Epithelial cell of esophagus (primary cell): ENCODE data around the gene CHCHD3.
A peak's percentile ranks its signal among the peaks of the same experiment; 100 is the strongest.

Experiments
- DNase-seq: peaks from one replicate; pipeline ENCODE4 v3.0.0; 2010; ENCODE audit warnings: low read depth
- H3K4me3 ChIP-seq: 2 replicates; pipeline ENCODE4 v1.5.1; 2011; ENCODE audit warnings: mild to moderate bottlenecking, low read length, control low read depth
- CTCF ChIP-seq: IDR thresholded peaks from 2 replicates; pipeline ENCODE4 v1.5.1; 2011; ENCODE audit warnings: low read depth, mild to moderate bottlenecking, low read length, control low read depth, inconsistent platforms; ENCODE audit not compliant: insufficient read depth; ENCODE audit errors: missing control alignments

Gene CHCHD3

GRCh38 chr7:132872034-132872433 is 209.9 kb downstream of the CHCHD3 start:
- no peak for TF ChIP-seq CTCF
- no peak for DNase-seq
- no peak overlapping the region for H3K4me3 ChIP-seq

- no peak for TF ChIP-seq CTCF
- no peak for DNase-seq
- H3K4me3 ChIP-seq: no peak overlapping the region
These were observed 210.5 kb downstream of the CHCHD3 start for GRCh38 chr7:132871419-132871818.

- no peak overlapping the region for H3K4me3 ChIP-seq
- no peak for DNase-seq
These were observed 212.6 kb downstream of the CHCHD3 start for GRCh38 chr7:132869166-132869861.

GRCh38 chr7:132866551-132866950 is 215.3 kb downstream of the CHCHD3 start:
- no peak overlapping the region for H3K4me3 ChIP-seq
- no peak for TF ChIP-seq CTCF
- no peak for DNase-seq

More at GRCh38 chr7:132869166-132869861, 212.6 kb downstream of the CHCHD3 start:
- no peak for TF ChIP-seq CTCF

GRCh38 chr7:132866144-132866531 is 215.8 kb downstream of the CHCHD3 start:
- H3K4me3 ChIP-seq: no peak overlapping the region
- TF ChIP-seq CTCF: no peak
- no peak for DNase-seq

GRCh38 chr7:132865366-132866143 is 216.3 kb downstream of the CHCHD3 start:
- TF ChIP-seq CTCF: no peak
- DNase-seq: peak; percentile 48
- H3K4me3 ChIP-seq: no peak overlapping the region
